Fibroblast of mammary gland (primary cell): ENCODE results near the gene FREM1.
A peak's percentile ranks its signal among the peaks of the same experiment; 100 is the strongest.
"Not testable (repeated sequence)": the region's sequence is repeated elsewhere in the genome, so short reads cannot be mapped to it uniquely, and the experiment has no call there.

Experiments
- DNase-seq: peaks from one replicate; pipeline ENCODE4 v3.0.0-alpha.2; 2010; ENCODE audit warnings: low read depth
- H3K4me3 ChIP-seq: 2 replicates; pipeline ENCODE4 v1.5.1; 2011; ENCODE audit warnings: low read depth, mild to moderate bottlenecking, low read length, moderate library complexity; ENCODE audit not compliant: control insufficient read depth
- CTCF ChIP-seq: conservative IDR thresholded peaks from 2 replicates; pipeline ENCODE4 v1.5.1; 2011; ENCODE audit warnings: low read depth, low read length, inconsistent platforms; ENCODE audit not compliant: control insufficient read depth, insufficient read depth

Gene FREM1

DNA sequence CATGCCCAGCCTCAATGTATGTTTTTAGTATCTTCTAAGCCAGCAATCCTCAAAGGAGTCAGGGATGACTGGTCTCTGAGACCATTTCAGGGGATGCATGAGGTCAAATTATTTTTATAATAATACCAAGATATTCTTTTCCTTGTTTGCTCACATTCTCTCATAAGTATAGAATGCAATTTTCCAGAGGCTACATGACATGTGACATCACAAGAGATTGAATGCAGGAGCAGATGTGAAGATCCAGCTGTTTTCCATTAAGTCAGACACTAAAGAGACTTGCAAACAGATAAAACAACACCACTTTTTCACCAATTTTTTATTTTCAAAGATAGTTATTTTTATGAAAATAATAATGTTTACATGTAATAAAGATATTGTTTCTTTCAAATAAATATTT lies 22.0 kb upstream of the FREM1 start:
- TF ChIP-seq CTCF: no peak
- peak; percentile 42 for DNase-seq

GRCh38 chr9:14926941-14927624 lies 16.9 kb upstream of the FREM1 start:
- DNase-seq: no peak
- H3K4me3 ChIP-seq: no peak overlapping the region
- TF ChIP-seq CTCF: no peak

More for the DNA sequence above, 22.0 kb upstream of the FREM1 start:
- H3K4me3 ChIP-seq: no peak overlapping the region

DNA sequence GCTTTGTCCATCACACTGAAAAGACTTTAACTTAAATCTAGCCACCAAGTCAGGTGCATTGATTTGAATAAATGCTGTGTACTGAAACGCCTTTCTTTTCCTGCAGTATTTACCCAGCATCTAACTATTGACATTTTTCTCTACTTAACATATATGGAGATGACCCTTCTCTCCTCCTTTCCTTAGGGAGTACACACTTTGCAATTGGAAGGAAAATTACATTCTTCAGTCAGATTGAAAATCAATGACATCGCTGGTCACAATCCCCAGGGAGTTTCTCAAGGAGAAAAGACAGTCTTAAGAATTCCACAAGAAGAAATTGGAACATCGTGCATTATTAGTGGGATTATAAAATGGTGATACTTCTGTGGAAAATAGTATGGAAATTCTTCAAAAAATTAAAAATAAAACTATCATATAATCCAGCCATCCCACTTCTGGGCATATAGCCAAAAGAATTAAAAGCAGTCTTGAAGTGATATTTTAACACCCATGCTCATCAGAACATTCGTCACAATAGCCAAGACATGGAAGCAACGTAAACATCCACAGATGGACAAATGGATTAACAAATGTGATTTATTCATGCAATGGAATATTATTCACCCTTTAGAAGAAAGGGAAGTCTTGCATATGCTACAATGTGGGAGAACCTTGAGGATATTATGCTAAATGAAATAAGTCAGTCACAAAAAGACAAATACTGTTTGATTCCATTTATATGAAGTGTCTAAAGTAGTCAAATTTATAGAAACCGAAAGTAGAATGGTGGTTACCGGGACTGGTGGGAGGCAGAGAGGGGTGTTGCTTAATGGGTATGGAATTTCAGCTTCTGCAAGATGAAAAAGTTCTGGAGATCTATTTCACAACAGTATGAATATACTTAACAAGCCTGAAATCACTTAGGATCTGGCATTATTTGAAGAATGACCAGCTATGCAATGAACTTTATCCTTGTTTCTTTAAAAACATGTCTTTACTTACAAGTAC lies 14.3 kb upstream of the FREM1 start:
- peak overlapping the region; percentile 47 for H3K4me3 ChIP-seq
- DNase-seq: peak; percentile 87

GRCh38 chr9:14923701-14924100 lies 13.5 kb upstream of the FREM1 start:
- no peak for TF ChIP-seq CTCF

More for the DNA sequence above, 14.3 kb upstream of the FREM1 start:
- no peak for TF ChIP-seq CTCF

GRCh38 chr9:14920805-14921204 lies 10.6 kb upstream of the FREM1 start:
- not testable (repeated sequence) for DNase-seq, H3K4me3 ChIP-seq

More at GRCh38 chr9:14923701-14924100, 13.5 kb upstream of the FREM1 start:
- no peak for DNase-seq
- no peak overlapping the region for H3K4me3 ChIP-seq

DNA sequence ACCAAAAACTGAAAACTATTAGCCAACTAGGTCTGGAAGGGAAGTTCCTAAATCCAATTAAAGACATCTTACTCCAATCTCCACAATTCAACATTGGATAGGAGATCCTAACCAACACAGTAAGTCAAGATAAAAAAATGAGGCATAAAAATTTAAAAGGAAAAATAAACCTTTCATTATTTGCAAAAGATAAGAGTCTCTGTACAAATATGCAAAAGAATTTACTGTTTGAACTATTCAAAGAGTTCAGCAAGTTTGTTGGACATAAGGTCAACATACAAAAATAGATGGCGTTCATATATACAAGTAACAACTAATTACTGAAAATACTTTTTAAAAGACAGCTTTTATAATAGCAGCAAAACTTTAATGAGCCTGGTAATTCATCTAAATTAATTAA lies 3.1 kb upstream of the FREM1 start:
- no peak for TF ChIP-seq CTCF
- H3K4me3 ChIP-seq: no peak overlapping the region
- no peak for DNase-seq

- no peak for TF ChIP-seq CTCF
- DNase-seq: no peak
- no peak overlapping the region for H3K4me3 ChIP-seq
These were observed 2.6 kb upstream of the FREM1 start for GRCh38 chr9:14912859-14913258.
